Measurements from ENCODE around the gene FBXO10.

The FBXO10 gene

DNA sequence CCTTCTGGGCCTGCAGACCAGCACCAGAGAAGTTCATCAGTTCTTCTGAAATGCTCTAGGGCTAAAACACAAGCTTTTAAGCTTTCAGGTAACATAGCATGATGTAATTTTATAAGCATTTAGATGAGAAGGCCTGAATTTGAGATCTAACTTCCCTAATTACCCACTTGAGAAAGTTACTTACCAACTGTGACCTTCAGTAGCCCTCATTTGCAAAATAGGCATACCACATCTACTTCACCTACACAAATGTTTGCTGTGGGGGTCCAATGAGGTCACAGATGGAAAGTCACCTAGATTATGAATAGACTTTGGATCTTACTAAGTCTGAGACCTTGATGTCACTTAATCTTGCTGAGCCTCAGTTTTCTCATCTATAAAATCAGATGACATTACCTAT lies 36.5 kb downstream of the FBXO10 start:
- no peaks in the 10 kb centered on the region for H3K79me2 ChIP-seq (ENCODE audit: insufficient read depth, low read length)

DNA sequence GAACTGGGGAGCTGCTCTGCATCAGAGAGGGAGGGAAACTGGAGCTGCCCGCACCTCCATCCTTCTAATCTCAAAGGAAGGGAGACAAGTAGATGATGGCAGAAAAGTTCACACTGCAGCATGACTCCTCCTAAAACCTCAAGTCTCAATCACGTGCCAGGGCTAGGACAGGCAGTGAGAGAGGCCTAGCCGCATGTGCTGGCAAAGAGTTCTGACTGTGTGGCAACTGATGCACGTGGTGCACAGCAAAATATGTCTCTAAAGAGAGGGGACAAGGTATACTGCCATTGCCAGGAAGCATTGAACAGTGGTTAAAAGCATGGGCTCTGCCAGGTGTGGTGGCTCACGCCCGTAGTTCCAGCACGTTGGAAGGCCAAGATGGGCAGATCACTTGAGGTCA lies 38.1 kb downstream of the FBXO10 start:
- Histone ChIP-seq H3K9me3 (ENCODE audit: insufficient read depth, low read depth, low read length) (no peaks in the 10 kb centered on the region), H4K20me1 (ENCODE audit: insufficient read depth, low read length, poor library complexity, severe bottlenecking) (no peaks in the 10 kb centered on the region), H3F3A (ENCODE audit: low read depth) (no peaks in the 10 kb centered on the region), H3K9me2 (replicated peaks; ENCODE audit: low read depth, low read length) (no peaks in the 10 kb centered on the region), H3K9ac (ENCODE audit: low read depth, low read length, poor library complexity, severe bottlenecking) (no peak overlapping the region), H3K4me2 (ENCODE audit: low read depth, low read length, poor library complexity, severe bottlenecking) (no peak overlapping the region), H3K36me3 (ENCODE audit: insufficient read depth, low read length) (peaks cover 54% of the 10 kb centered on the region; the same call in 1 of the 2 replicates), H2AFZ (ENCODE audit: low read length) (no peak overlapping the region), H3K27me3 (ENCODE audit: insufficient read depth, low read length, poor library complexity, severe bottlenecking) (no peaks in the 10 kb centered on the region), H3K79me2 (ENCODE audit: insufficient read depth, low read length) (no peaks in the 10 kb centered on the region), H3K4me1 (ENCODE audit: insufficient read depth, low read length, poor library complexity, severe bottlenecking) (no peaks in the 10 kb centered on the region), H3K4me3 (ENCODE audit: low read length, poor library complexity, severe bottlenecking) (no peak overlapping the region)
- TF ChIP-seq EZH2phosphoT487 (IDR thresholded peaks at IDR 0.05; ENCODE audit: borderline replicate concordance), result no peak
- TF ChIP-seq, protein P1, sequence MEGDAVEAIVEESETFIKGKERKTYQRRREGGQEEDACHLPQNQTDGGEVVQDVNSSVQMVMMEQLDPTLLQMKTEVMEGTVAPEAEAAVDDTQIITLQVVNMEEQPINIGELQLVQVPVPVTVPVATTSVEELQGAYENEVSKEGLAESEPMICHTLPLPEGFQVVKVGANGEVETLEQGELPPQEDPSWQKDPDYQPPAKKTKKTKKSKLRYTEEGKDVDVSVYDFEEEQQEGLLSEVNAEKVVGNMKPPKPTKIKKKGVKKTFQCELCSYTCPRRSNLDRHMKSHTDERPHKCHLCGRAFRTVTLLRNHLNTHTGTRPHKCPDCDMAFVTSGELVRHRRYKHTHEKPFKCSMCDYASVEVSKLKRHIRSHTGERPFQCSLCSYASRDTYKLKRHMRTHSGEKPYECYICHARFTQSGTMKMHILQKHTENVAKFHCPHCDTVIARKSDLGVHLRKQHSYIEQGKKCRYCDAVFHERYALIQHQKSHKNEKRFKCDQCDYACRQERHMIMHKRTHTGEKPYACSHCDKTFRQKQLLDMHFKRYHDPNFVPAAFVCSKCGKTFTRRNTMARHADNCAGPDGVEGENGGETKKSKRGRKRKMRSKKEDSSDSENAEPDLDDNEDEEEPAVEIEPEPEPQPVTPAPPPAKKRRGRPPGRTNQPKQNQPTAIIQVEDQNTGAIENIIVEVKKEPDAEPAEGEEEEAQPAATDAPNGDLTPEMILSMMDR (conservative IDR thresholded peaks at IDR 0.05; ENCODE audit: low read length), result no peak

More for the DNA sequence above, 36.5 kb downstream of the FBXO10 start:
- H3F3A ChIP-seq (ENCODE audit: low read depth), result no peaks in the 10 kb centered on the region
- no peaks in the 10 kb centered on the region for H3K9me3 ChIP-seq (ENCODE audit: insufficient read depth, low read depth, low read length)
- no peaks in the 10 kb centered on the region for H3K4me1 ChIP-seq (ENCODE audit: insufficient read depth, low read length, poor library complexity, severe bottlenecking)
- no peaks in the 10 kb centered on the region for H3K27me3 ChIP-seq (ENCODE audit: insufficient read depth, low read length, poor library complexity, severe bottlenecking)
- H2AFZ ChIP-seq (ENCODE audit: low read length), result no peak overlapping the region
- H3K36me3 ChIP-seq (ENCODE audit: insufficient read depth, low read length), result peaks cover 54% of the 10 kb centered on the region; the same call in 1 of the 2 replicates
- no peak overlapping the region for H3K9ac ChIP-seq (ENCODE audit: low read depth, low read length, poor library complexity, severe bottlenecking)
- H3K4me3 ChIP-seq (ENCODE audit: low read length, poor library complexity, severe bottlenecking), result no peak overlapping the region
- no peaks in the 10 kb centered on the region for H4K20me1 ChIP-seq (ENCODE audit: insufficient read depth, low read length, poor library complexity, severe bottlenecking)
- H3K9me2 ChIP-seq (replicated peaks; ENCODE audit: low read depth, low read length), result no peaks in the 10 kb centered on the region
- no peak overlapping the region for H3K4me2 ChIP-seq (ENCODE audit: low read depth, low read length, poor library complexity, severe bottlenecking)
- TF ChIP-seq, protein P1 (conservative IDR thresholded peaks at IDR 0.05; ENCODE audit: low read length), result no peak
- TF ChIP-seq EZH2phosphoT487 (IDR thresholded peaks at IDR 0.05; ENCODE audit: borderline replicate concordance), result no peak

DNA sequence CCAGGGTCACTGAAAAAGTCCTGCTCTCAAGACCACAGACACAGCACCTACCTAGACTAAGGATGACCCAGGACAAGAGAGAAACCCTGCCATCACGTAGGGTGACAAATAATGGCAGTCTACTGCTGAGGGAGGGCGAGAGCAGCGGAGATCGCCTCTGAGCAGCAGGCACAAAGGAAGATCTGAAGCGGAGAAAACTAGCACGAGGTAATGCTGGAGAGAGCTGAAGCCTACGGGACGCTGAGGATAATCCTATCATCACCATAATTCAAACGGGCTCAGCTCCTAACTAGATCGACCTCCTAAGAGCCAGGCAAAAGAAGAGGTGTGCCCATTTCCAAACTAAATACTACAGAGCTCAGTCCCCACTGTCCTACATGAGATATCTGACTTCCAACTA lies 41.3 kb downstream of the FBXO10 start:
- Histone ChIP-seq H3K9me3 (ENCODE audit: insufficient read depth, low read depth, low read length) (no peaks in the 10 kb centered on the region), H3K9ac (ENCODE audit: low read depth, low read length, poor library complexity, severe bottlenecking) (no peak overlapping the region), H3K4me2 (ENCODE audit: low read depth, low read length, poor library complexity, severe bottlenecking) (no peak overlapping the region), H3F3A (ENCODE audit: low read depth) (no peaks in the 10 kb centered on the region), H3K79me2 (ENCODE audit: insufficient read depth, low read length) (no peaks in the 10 kb centered on the region), H3K27me3 (ENCODE audit: insufficient read depth, low read length, poor library complexity, severe bottlenecking) (no peaks in the 10 kb centered on the region), H2AFZ (ENCODE audit: low read length) (no peak overlapping the region), H3K36me3 (ENCODE audit: insufficient read depth, low read length) (peaks cover 45% of the 10 kb centered on the region; the same call in 1 of the 2 replicates), H4K20me1 (ENCODE audit: insufficient read depth, low read length, poor library complexity, severe bottlenecking) (no peaks in the 10 kb centered on the region), H3K4me1 (ENCODE audit: insufficient read depth, low read length, poor library complexity, severe bottlenecking) (no peaks in the 10 kb centered on the region), H3K4me3 (ENCODE audit: low read length, poor library complexity, severe bottlenecking) (no peak overlapping the region), H3K9me2 (replicated peaks; ENCODE audit: low read depth, low read length) (no peaks in the 10 kb centered on the region)
- TF ChIP-seq, protein P1 (conservative IDR thresholded peaks at IDR 0.05; ENCODE audit: low read length), result no peak
- no peak for TF ChIP-seq EZH2phosphoT487 (IDR thresholded peaks at IDR 0.05; ENCODE audit: borderline replicate concordance)
